ENCODE results near the gene NT5C.
"Not testable (repeated sequence)": the region's sequence is repeated elsewhere in the genome, so short reads cannot be mapped to it uniquely, and the experiment has no call there.

The NT5C gene

GRCh38 chr17:75142236-75142971 is 10.9 kb upstream of the NT5C start:
- DNase-seq, result no peak

DNA sequence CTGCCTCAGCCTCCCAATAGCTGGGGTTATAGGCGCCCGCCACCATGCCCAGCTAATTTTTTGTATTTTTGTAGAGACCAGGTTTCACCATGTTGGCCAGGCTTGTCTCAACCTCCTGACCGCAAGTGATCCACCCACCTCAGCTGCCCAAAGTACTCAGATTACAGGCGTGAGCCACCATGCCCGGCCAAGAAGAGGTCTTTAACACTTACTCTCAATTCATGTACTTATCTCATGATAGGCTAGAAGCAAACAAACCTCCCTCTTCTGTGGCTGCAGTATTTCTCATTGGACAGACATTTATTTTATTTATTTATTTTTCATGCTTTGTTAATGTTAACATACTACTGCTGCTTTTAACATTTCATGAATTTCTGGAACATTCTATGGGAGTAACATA is 7.0 kb upstream of the NT5C start:
- no peak for DNase-seq

DNA sequence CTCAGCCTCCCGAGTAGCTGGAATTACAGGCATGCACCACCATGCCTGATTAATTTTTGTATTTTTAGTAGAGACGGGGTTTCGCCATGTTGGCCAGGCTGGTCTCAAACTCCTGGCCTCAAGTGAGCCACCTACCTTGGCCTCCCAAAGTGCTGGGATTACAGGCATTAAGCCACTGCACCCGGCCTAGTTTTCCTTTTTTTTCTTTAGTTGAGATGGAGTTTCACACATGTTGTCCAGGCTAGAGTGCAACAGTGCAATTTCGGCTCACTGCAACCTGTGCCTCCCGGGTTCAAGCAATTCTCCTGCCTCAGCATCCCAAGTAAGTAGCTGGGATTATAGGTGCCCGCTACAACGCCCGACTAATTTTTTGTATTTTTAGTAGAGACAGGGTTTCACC is 6.2 kb upstream of the NT5C start:
- DNase-seq, result not testable (repeated sequence)

DNA sequence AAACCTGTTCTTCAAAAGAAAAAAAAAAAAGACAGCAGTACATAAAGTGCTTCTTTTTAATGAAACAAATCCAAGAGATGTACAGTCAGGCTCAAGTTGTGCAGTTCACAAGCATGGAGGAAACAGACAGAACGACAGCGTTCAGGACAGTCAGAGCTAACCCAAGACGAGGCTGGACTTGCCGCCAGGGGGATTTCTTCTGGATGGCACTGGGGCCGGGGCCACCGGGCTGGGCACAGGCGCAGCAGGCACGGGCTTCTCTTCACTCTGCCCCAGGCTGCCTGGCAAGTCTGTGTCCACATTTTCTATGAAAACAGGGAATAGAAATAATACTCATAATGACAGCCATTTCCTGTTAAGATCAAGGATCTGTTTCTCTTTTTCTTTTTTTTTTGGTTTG is 4.4 kb upstream of the NT5C start:
- DNase-seq, result no peak

- DNase-seq, result no peak
Observed at GRCh38 chr17:75135452-75135851, 3.9 kb upstream of the NT5C start.

DNA sequence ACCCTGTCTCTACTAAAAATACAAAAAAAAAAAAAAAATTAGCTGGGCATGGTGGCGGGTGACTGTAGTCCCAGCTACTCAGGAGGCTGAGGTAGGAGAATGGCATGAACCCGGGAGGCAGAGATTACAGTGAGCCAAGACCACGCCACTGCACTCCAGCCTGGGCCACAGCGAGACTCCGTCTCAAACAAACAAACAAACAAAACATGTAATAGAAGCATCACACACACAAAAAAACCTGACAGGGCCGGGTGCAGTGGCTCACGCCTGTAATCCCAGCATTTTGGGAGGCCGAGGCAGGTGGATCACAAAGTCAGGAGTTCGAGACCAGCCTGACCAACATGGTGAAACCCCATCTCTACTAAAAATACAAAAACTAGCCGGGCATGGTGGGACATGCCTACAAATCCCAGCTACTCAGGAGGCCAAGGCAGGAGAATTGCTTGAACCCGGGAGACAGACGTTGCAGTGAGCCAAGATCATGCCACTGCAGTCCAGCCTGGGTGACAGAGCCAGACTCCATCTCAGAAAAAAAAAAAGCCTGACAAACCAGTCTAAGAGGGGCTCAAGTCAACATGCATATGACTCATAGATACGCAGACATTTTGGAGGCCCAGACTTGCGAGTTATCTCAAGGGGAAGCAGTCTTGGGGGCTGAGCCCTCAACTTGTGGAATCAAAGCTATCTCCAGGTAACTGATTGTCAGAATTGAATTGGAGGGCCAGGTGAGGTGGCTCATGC is 2.2 kb upstream of the NT5C start:
- not testable (repeated sequence) for DNase-seq

DNA sequence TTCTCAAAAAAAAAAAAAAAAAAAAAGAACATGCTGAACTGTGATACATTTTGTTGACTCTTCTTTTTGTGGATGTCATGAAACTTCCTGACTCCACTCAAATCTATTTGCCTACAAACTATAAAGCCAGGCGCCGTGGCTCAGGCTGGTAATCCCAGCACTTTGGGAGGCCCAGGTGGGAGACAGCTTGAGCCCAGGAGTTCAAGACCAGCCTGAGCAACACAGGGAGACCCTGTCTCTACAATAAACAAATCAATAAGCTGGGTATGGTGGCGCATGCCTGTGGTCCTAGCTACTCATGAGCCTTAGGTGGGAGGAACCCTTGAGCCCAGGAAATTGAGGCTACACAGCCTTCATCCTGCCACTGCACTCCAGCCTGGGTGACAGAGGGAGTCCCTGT is 1.5 kb upstream of the NT5C start:
- DNase-seq, result no peak

GRCh38 chr17:75132018-75133000 is 767 bp upstream of the NT5C start:
- DNase-seq, result not testable (repeated sequence)

- peak; percentile 59 to 66 for DNase-seq
Observed at GRCh38 chr17:75130632-75131277, 787 bp downstream of the NT5C start.

- no peak for DNase-seq
Observed at GRCh38 chr17:75130059-75130631, 1.4 kb downstream of the NT5C start.

DNA sequence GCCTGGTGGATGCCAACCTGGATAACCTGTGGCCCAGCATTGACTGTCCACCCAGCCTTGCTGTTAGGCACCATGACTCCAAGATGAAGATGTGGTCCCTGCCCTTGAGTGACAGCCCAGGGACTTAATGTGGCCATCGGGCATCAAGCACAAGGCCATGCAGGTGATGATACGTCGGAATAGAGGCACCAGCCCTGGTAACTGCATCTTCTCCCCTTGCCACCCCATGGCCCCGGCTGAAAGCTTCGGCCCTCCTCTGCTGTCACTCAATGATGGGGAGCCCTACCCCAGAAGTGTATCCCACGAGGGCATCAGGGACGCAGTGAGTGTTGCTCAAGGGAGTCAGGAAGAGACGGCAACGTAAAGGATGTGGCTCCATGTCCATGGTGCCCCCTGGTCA is 2.0 kb downstream of the NT5C start:
- no peak for DNase-seq

GRCh38 chr17:75128694-75129505 is 2.6 kb downstream of the NT5C start:
- DNase-seq, result no peak

GRCh38 chr17:75127936-75128335 is 3.6 kb downstream of the NT5C start:
- DNase-seq, result not testable (repeated sequence)

GRCh38 chr17:75126954-75127353 is 4.6 kb downstream of the NT5C start:
- no peak for DNase-seq

DNA sequence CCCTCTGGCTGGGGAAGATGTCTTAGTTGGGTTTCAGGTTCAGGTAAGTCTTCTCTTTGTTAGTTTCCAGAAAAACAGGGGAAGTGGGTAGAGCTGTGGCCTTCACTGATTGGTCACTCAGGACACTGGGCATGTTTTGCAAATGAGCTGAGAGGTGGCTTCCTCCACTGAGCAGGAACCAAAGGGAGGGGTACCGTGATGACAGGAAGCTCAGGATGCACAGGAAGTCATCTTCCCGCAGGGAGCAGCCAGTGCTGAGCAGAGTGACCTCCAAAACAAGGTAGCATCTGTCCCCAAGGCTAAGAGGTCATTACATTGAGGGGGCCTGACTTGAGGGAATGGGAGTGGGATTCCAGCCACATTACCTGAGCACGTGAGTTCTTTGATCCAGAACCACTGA is 5.6 kb downstream of the NT5C start:
- no peak for DNase-seq

GRCh38 chr17:75124819-75125162 is 6.8 kb downstream of the NT5C start:
- no peak for DNase-seq

DNA sequence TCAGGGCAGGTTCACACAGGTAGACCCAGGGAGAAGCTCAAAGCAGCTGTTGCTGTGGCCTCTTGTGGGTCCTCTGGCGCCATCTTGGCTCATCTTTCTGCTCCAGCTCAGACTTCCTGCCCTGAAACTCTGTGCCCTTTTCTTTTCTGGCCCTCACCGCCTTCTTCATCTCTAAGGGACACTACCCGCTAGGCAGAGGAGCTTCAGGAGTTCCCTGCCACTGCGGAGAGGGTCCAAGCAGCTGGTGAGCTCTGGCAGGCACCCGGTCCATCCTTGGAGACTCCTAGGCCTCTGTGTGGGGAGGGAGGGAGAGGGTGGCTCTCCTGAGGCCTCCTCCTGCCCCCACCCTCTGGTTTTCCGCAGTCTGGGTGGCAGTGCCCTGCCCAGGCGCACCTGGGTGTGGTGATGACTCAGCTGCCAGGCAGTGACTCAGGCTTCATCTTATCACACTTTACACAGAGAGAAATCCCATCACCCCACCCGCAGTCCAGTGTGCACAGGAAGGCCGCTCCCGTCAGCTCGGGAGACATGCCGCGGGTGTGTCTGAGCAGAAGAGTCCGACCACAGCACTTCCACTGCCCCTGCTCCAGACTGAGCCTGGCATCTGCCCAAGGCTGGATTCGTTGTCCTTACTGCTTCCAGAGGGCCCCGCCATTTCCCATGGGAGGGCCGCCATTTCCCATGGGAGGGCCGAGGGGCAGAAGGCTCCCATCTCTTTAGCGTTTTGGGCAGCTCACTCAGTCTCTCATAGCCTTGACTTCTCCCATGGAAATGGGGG is 7.3 kb downstream of the NT5C start:
- peak; percentile 68 to 69 for DNase-seq

GRCh38 chr17:75118307-75118706 is 13.2 kb downstream of the NT5C start:
- DNase-seq, result no peak

- no peak for DNase-seq
Observed at GRCh38 chr17:75116737-75117136, 14.8 kb downstream of the NT5C start.

GRCh38 chr17:75115555-75115954 is 16.0 kb downstream of the NT5C start:
- no peak for DNase-seq

All from stimulated activated CD4-positive, alpha-beta T cell treated with anti-CD3 and anti-CD28 coated beads, Interleukin-2, amount 100 ng/mL, for 24 hours (primary cell).